GM21515 (cell line): ENCODE measurements around the gene ZCCHC24.
"Not testable (repeated sequence)": the region's sequence is repeated elsewhere in the genome, so short reads cannot be mapped to it uniquely, and the experiment has no call there.

Experiments
- ATAC-seq: cut with Tn5 transposase; IDR thresholded peaks from one replicate; pipeline ENCODE4 v1.9.1; 2021; ENCODE audit not compliant: unreplicated experiment

The ZCCHC24 gene

GRCh38 chr10:79447249-79447648 lies 1.8 kb upstream of the ZCCHC24 start:
- not testable (repeated sequence) for ATAC-seq

- ATAC-seq, result no peak
These were observed 1.3 kb upstream of the ZCCHC24 start for GRCh38 chr10:79446758-79447084.

GRCh38 chr10:79445977-79446757 lies 743 bp upstream of the ZCCHC24 start:
- ATAC-seq, result no peak

DNA sequence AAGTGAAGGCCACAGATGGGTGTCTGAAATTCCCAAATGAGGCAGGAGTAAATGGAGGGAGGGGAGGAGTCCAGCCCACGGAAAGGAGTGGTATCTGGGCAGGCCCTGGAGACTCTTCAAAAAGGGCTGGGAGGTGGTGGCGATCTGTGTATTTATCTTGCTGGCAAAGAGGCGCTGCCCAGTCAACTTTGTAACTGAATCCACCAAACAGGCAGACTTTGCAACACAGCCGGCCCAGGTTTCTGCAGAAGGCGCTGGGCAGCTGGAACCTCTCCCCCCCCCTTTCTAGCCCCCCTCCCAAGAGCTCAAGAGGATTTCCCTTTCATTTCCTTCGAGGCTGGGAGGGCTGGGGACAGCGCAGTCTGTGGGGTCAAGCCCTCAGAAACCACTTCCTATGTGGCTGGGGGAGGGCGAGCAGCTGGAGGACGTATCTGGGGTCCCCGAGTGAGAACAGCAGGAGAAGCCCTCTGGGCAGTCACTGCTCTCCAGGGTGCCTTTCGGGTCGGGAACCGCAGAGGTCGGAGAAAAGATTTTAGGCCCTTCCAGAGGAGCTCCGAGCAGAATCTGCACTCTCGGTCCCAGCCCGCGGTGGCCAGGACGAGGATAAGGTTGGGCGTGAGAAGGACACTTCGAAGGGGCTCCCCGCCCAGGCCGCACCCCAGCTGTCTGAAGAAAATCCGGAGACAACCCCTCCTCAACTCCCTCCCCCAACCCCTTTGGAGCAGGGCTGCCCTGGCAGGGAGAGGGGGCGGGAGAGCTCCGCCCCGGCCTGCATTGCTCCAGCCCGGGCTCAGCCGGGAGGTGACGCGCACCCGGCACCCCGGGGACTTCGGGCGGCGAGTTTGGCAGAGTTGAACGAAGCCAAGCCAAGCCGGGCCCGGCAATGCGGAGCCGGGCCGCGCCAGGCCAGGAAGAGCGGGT lies 965 bp downstream of the ZCCHC24 start:
- ATAC-seq, result peak; percentile 24

DNA sequence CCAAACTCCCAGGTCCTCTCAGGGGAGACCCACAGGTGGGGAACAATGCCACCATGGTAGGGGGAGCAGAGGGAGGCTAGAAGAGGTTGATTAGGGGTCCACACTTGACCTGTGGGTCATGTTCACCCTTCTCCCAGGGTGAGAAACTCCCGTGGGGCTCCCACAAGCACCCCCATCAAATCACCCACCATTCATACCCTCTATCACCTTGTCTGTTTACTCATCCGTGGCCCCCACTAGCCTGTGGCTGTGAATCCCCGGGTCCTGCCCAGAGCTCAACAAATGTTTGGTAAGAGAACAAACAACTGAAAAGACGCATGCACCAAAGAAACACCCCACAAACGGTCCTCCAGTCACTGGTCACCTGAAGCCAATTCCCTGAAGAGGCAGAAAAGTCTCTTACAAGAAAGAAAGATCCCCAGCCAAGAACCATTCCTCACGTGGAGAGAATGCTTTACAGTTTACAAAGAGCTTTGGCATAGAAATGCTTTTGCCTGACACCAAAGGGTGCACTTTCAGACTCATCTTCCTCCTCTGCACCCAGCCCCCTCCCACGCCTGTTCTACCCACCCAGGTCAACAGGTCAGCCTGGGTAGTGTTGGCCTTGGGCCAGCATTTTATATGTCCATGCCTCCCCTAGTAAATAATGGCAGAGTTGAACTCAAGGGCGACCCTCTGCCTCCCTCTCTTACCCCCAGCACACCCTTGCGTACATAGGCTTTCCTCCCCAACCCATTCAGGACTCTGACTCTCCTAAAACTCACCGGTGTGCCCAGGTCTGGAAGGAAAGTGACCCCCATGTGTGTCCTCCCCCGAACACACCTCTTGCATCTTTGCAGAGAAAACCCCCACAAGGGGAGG lies 1.9 kb downstream of the ZCCHC24 start:
- ATAC-seq, result no peak

GRCh38 chr10:79442171-79443040 lies 3.0 kb downstream of the ZCCHC24 start:
- ATAC-seq, result no peak

GRCh38 chr10:79441433-79441832 lies 4.0 kb downstream of the ZCCHC24 start:
- no peak for ATAC-seq

GRCh38 chr10:79440281-79440680 lies 5.1 kb downstream of the ZCCHC24 start:
- ATAC-seq, result no peak

DNA sequence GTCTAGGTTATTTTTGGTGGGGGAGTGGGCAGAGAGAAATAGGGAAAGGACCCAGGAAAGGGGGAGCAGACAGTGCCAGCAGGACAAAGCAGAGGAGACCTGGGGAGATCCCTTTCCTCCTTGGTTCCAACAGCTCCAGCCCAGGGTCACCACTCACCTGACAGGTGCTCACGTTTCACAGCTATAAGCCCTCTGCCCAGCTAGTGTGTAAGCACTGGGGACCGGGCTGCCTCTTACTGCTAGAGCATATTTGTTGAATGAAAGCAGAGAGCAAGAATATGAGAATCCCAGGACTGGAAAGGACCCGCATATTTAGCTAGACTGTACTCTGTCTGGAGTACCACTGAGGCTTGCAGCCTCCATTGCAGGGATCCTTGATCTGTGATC lies 6.7 kb downstream of the ZCCHC24 start:
- ATAC-seq, result no peak

DNA sequence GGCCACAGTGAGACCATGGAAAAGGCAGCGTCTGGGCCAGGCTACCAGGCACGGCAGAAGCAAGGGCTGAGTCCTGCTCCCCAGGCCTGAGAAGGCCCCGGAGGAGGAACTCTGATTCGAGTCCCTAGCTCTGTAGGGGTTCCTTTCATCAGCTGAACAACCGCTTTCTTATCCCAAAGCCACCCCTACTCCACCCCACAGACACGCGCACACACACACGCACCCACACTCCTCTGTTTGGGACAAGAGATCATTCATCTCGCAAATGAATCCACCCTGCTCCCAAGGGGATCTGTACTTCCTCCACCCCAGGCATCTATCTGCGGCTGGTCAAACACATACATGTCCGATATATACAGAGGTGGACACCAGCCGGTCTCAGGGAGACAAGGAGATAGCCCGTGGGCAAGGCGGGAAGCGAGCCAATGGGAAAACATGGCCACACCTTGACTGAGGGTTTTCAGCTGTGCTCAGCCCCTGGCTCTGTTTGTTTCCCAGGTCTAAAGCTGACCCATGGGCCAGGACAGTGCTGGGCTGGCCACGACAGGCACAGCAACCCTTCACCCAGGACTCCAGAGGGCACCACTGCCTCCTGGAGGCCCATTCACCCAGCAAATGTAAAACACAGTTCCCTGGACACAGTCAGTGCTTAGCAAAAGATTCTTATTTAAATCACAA lies 7.3 kb downstream of the ZCCHC24 start:
- no peak for ATAC-seq

DNA sequence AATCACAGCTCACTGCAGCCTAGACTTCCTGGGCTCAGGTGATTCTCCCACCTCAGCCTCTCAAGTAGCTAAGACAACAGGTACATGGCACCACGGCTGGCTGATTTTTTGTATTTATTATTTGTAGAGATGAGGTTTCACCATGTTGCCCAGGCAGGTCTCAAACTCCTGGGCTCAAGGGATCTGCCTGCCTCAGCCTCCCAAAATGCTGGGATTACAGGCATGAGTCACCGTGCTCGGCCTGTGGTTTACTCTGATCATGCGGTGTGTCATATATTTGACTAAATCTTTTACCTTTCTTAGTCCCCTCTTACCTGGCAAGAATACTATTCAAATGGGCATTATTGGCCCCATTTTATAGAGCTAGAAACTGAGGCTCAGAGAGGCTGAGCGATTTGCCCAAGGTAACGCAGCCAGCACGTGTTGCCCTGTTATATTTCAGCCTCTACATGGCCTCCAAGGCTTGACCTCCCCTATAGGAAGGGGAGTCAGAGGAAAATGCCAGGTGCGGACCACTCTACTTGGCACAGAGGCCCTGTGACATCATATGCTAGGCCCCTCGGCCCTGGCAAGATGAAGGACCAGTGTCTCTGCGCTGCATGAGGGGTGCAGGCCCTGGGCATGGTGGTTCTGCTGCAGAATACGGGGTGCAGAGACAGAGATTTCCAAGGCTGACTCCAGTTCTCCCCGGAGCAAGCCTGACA lies 8.2 kb downstream of the ZCCHC24 start:
- no peak for ATAC-seq

- ATAC-seq, result no peak
These were observed 8.6 kb downstream of the ZCCHC24 start for GRCh38 chr10:79436850-79437103.

DNA sequence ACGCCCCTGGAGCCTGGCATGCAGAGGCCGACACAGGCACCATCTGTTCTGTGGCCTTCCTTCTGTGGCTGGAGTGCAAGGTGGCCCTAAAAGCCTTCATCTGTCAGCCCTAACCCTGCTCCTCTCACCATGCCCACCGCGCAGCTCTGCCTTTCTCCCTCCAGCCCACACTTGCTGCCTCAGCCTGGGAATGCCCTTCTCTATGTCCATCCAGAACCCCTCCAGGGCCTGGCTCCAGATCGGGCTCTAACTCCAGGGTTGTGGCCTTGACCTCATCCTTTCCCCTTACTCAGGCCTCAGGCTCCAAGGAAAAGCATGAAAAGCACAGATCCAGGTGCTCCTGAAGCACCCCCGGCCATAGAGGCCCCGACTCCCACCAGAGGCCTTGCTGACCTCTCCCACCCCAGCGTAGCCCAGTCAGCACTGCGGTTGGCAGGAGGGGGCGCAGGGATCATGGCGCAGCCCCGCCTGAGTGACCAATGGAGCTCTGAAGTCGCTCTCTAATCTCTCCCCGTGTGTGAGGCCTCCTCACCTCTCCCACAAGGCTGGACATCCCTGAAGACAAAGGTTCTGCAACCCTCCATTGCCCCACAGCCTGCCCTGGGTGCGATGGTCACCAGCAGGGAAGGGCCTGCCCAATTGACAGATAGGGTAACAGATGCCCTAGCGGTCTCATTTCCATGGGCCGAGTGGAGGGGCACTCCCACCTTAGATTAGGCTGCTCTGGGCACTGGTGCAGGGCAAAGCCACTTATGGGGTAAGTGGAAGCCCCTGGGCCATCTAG lies 9.2 kb downstream of the ZCCHC24 start:
- no peak for ATAC-seq

DNA sequence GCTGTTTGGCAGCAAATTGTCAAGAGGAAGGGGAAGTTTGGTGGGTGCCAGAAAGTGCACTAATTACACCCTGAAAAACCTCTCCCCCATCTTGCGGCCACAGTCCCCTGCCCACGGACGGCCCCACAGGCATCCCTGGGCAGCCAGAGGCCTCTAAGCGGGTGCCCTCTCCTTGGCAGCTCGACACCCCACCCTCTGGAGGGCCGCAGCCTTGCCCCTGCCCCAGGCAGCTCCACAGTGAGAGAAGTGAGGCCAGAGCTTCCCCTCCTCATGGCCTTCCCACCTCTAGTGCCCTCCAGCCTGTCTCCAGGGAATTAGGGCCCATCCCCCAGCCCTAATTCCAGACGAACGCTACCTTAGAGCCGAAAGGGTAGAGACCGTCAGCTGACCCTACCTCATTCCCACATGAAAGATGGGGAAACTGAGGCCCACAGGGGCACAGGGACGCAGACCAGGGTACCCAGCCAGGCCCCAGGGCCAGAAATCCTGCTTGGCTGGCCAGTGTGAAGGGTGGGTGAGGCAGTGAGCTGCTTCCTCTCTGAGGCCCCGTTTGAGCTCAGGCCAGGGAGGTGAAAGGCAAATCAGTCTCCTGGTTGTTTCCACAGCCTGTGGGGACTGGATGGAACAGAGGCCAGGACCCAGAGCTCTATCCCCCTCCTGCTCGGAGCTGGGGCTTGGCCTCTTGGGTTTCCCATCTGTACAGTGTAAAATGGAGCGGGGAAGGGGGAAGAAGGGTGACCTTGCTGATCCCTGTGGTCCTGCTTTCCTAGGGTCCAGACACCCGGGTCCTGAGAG lies 10.0 kb downstream of the ZCCHC24 start:
- ATAC-seq, result no peak

DNA sequence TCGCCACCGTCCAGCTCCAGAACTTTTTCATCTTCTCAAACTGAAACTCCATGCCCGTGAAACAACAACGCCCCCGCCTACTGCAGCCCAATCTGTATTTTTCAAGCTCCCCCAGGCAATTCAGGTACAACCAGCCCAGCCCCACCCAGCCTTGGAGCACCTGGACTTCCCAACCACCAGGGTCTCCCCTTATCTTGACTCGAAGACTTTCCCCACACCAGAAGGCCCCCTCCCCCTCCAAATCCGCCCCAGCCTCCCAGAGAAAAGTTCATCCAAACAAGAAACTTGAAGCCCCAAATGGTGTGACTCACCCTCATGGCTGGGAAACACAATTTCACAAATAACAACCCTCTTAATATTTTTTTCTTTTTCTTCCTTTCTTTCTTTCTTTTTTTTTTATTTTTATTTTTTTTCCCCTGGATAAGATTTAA lies 10.6 kb downstream of the ZCCHC24 start:
- ATAC-seq, result no peak

DNA sequence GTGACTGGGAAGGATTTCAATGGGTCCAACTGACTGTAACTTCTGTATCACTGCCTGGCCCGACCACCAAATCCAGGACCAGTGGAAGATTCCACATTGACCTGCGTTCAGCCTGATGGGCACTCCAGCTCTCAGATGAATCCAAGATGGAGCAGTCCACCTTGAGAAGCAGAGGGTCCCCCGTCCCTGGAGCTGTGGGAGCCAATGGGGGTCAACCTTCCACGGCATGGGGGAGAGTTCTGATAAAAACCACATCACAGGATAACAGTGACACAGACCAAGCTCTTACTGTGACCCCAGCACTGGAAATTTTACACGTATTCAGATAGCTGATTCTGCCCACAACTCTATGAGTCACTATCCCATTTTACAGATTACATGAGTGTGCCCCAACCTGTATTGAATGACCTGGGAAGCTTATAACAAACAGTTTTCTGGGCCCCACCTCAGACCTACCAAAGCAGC lies 11.2 kb downstream of the ZCCHC24 start:
- ATAC-seq, result no peak

DNA sequence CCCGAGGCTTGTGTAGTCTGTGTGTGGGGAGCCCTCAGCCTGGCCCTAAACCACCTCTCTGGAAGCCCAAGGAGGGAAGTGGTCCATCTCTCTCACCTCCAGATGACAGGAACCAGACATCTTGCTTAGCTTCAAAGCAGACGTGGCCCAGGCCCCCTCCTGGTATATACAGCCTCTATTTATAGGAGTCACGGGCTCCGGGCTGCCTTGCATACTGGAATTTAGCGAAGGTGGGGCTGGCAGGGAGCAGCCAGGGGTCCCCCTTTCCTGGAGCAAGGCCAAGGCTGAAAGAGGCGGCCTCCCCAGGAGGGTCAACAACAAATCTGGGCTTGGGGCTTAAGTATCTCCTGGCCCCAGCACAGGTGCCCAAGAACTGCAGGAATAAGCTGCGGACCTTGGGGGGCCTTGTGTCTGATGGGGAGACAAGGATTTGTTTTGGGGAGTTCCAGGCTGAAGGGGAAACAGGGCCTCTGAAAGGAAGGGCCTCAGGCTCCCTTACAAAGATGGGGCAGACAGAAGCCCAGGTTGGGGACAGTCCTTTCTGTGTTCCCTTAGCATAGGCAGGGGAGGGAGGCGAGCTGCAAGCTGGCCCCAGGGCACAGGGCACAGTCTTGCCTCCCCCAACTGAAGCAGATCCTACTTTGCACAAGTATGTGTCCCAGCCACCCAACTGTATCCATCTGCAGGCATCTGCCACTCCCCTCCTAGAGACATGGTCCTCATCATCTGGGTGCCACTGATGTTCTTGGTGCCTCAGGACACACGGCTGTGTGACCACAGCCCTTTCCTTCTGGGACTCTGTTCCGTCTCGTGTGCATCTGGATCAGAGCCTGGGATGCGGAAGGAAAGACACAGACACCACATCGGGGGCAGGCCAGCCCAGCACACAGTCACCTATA lies 11.9 kb downstream of the ZCCHC24 start:
- no peak for ATAC-seq
